Neural crest cell (in vitro differentiated cells): ENCODE measurements around the gene CTCF. TPM values are rescaled to one million over a fixed set of nuclear protein-coding genes. Genes with fewer than 3 reads are reported as not detected.
"Not testable (repeated sequence)": the region's sequence is repeated elsewhere in the genome, so short reads cannot be mapped to it uniquely, and the experiment has no call there.

ENCODE experiments used
- DNase-seq: peaks from one replicate; pipeline ENCODE4 v3.0.0; 2021; ENCODE audit warnings: low read depth, mixed read lengths, low spot score
- H3K27ac Mint-ChIP-seq: one replicate; pipeline ENCODE4 v1.8.0; 2021; ENCODE audit warnings: mild to moderate bottlenecking, mixed read lengths; ENCODE audit not compliant: unreplicated experiment
- H3K27me3 Mint-ChIP-seq: 2 replicates; pipeline ENCODE4 v1.8.0; 2021; ENCODE audit warnings: low read depth, mild to moderate bottlenecking, mixed read lengths
- H3K36me3 Mint-ChIP-seq: 2 replicates; pipeline ENCODE4 v1.8.0; 2021; ENCODE audit warnings: low read depth, mild to moderate bottlenecking, mixed read lengths
- H3K4me1 Mint-ChIP-seq: 2 replicates; pipeline ENCODE4 v1.8.0; 2021; ENCODE audit warnings: mixed read lengths
- H3K4me3 Mint-ChIP-seq: one replicate; pipeline ENCODE4 v1.8.0; 2021; ENCODE audit warnings: mild to moderate bottlenecking, mixed read lengths
- H3K9me3 Mint-ChIP-seq: 2 replicates; pipeline ENCODE4 v1.8.0; 2021; ENCODE audit warnings: mixed read lengths
- total RNA-seq: library from RNA; stranded (reverse); gene quantifications from 2 replicates; pipeline ENCODE4 v1.2.1, GENCODE V29; 2021
- TF ChIP-seq, protein P1 (sequence below): fragments of 200-600 bp; sonication (generic); conservative IDR thresholded peaks from 2 replicates; pipeline ENCODE4 v1.5.0; 2021; ENCODE audit warnings: antibody characterized with exemption, mild to moderate bottlenecking

CTCF gene
- total RNA-seq, 1 donor from 2014 or later, result 78.8 TPM

DNA sequence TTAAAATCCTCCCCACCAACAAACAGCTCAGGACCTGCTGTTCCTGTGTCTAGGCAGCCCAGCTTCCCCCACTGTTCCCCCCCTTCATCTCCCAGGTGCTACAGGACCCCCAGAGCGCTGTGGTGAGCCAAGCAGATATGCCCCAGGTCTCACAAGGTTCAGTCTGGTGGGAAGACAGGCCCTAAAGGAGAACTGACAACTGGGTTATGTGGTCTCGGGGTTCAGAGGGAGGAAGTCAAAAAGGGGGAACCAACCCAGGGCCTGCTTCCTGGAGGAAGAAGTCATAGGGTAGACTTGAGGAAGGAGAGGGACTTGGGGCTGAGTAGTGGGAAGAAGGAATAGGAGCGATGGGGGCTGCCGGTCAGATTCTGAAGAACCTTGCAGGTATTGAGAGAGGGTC lies 31.1 kb upstream of the CTCF start:
- Mint-ChIP-seq H3K4me3 (peak overlapping the region; percentile 84), H3K36me3 (no peaks in the 10 kb centered on the region), H3K27ac (no peak overlapping the region), H3K9me3 (no peaks in the 10 kb centered on the region), H3K27me3 (peaks cover 28% of the 10 kb centered on the region), H3K4me1 (peaks cover 31% of the 10 kb centered on the region)
- TF ChIP-seq, protein P1, sequence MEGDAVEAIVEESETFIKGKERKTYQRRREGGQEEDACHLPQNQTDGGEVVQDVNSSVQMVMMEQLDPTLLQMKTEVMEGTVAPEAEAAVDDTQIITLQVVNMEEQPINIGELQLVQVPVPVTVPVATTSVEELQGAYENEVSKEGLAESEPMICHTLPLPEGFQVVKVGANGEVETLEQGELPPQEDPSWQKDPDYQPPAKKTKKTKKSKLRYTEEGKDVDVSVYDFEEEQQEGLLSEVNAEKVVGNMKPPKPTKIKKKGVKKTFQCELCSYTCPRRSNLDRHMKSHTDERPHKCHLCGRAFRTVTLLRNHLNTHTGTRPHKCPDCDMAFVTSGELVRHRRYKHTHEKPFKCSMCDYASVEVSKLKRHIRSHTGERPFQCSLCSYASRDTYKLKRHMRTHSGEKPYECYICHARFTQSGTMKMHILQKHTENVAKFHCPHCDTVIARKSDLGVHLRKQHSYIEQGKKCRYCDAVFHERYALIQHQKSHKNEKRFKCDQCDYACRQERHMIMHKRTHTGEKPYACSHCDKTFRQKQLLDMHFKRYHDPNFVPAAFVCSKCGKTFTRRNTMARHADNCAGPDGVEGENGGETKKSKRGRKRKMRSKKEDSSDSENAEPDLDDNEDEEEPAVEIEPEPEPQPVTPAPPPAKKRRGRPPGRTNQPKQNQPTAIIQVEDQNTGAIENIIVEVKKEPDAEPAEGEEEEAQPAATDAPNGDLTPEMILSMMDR, result no peak
- no peak for DNase-seq

DNA sequence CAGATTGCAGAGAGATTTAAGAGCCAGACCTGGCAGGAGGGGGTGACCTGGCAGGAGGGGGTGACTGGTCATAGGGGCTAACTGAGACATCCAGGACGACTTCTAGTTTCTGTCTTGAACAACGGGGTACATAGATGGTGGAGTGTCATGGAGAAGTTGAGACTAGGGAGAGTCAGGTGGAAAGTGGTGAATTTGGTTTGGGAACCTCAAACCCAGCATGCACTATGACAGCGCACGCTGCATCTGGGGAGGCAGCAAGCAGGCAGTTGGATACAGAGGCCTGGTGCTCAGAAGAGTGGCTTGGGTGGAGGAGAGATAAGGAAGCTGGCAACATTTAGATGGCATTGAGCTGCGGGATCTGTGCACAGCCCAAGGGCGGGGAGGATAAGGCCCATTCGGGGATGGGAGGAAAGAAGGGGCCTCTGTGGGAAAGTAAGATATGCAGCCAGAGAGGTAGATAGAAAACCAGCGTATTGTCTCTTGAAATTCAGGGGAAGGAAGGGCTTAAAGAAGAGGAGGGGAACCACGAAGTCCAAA lies 29.2 kb upstream of the CTCF start:
- Mint-ChIP-seq H3K27me3 (peaks cover 32% of the 10 kb centered on the region), H3K4me3 (peak overlapping the region; percentile 77)

DNA sequence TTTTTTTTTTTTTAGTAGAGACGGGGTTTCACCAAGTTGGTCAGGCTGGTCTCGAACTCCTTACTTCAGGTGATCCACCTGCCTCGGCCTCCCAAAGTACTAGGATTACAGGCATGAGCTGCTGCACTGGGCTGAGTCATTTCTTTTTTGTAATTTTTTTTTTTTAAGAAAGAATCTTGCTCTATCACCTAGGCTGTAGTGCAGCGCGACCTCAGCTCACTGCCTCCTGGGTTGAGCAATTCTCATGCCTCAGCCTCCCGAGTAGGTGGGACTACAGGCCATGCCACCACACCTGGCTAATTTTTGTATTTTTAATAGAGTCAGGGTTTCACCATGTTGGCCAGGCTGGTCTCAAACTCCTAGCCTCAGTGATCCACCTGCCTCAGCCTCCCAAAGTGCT lies 28.3 kb upstream of the CTCF start:
- H3K4me1 Mint-ChIP-seq, result peaks cover 46% of the 10 kb centered on the region
- H3K4me3 Mint-ChIP-seq, result peak overlapping the region; percentile 73
- H3K27ac Mint-ChIP-seq, H3K36me3 Mint-ChIP-seq, H3K9me3 Mint-ChIP-seq, DNase-seq: not testable (repeated sequence)
- H3K27me3 Mint-ChIP-seq, result peaks cover 35% of the 10 kb centered on the region

More for the DNA sequence above, 29.2 kb upstream of the CTCF start:
- Mint-ChIP-seq H3K9me3 (no peaks in the 10 kb centered on the region), H3K36me3 (no peaks in the 10 kb centered on the region), H3K4me1 (peaks cover 42% of the 10 kb centered on the region), H3K27ac (peak overlapping the region; percentile 68)
- TF ChIP-seq, protein P1, result no peak
- DNase-seq, result no peak

DNA sequence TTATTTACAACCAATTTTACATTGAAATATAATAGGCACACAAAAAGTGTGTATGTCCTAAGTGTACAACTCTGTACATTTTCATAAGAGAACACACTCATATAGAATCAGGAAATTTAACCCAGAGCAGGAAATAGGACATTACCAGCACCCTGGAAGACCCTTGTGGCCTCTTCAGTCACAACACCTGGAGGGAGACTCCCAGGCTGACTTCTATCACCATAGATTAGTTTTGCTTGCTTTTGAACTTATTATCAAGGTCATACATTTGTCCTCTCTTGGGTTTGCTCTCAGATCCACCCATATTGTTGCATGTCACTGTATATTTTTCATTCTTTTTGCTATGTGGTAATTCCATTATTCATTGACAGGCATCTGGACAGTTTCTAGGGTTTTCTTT lies 27.9 kb upstream of the CTCF start:
- peaks cover 49% of the 10 kb centered on the region for H3K4me1 Mint-ChIP-seq
- TF ChIP-seq, protein P1, result peak; percentile 16
- peak overlapping the region; percentile 73 for H3K4me3 Mint-ChIP-seq
- peaks cover 40% of the 10 kb centered on the region for H3K27me3 Mint-ChIP-seq
- H3K36me3 Mint-ChIP-seq, result no peaks in the 10 kb centered on the region
- no peaks in the 10 kb centered on the region for H3K9me3 Mint-ChIP-seq
- no peak for DNase-seq
- H3K27ac Mint-ChIP-seq, result no peak overlapping the region

DNA sequence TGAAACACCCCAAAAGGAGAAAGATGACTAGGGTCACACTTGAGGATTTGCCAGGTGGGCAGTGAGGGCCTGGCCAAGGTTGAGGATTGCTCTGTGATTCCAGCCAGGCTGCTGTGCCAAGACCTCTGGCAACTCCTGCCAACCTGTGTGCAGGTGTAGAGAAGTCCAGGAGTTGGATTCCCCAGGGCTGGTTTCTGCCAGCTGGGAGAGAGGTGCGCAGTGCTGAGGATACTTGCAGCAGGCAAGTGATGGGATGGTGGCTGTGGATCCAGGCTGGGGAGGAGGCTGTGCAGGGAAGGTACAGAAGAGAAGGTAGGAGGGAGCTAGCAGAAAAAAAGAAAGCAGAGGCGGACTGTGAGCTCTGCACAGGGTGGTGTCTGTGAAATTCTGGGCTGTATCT lies 27.1 kb upstream of the CTCF start:
- TF ChIP-seq, protein P1, result no peak
- no peaks in the 10 kb centered on the region for H3K36me3 Mint-ChIP-seq
- no peak overlapping the region for H3K27ac Mint-ChIP-seq
- no peaks in the 10 kb centered on the region for H3K9me3 Mint-ChIP-seq
- DNase-seq, result no peak
- peak overlapping the region; percentile 85 for H3K4me3 Mint-ChIP-seq
- H3K4me1 Mint-ChIP-seq, result peaks cover 44% of the 10 kb centered on the region
- peaks cover 38% of the 10 kb centered on the region for H3K27me3 Mint-ChIP-seq

DNA sequence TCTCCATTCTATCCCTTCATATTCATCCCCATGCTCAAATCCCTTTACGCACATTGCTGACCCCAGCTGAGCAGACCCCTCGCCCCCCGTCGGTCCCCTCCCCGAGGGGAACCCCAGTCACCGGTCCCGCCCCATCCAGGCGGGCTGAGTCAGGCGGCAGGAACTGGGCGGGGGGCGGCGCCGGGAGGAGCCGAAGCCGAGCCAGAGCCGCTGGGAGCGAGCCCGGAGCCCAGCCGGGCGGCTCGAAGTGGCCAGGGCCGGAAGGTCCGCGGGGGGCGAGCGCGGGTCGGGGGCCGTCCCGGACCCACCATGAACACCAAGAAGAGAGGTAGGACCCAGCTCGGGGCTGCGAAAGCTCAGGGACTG lies 25.1 kb upstream of the CTCF start:
- TF ChIP-seq, protein P1, result no peak
- Mint-ChIP-seq H3K27ac (no peak overlapping the region), H3K27me3 (peaks cover 40% of the 10 kb centered on the region), H3K4me1 (peaks cover 39% of the 10 kb centered on the region), H3K36me3 (peaks cover 8% of the 10 kb centered on the region), H3K9me3 (no peaks in the 10 kb centered on the region), H3K4me3 (peak overlapping the region; percentile 85)
- peak; percentile 33 for DNase-seq
